ENCODE data around the gene UBE2L5.

GRCh38 chr13:30437177-30437576 lies 14.9 kb downstream of the UBE2L5 start:
- TF ChIP-seq CTCF (conservative IDR thresholded peaks at IDR 0.05; ENCODE audit: low read depth, low read length) = no peak
- TF ChIP-seq MXI1 (IDR thresholded peaks at IDR 0.05; ENCODE audit: borderline replicate concordance, low read depth, low read length) = no peak
- TF ChIP-seq RCOR1 (IDR thresholded peaks at IDR 0.05; ENCODE audit: insufficient replicate concordance, low read length) = no peak
- TF ChIP-seq POLR2A (IDR thresholded peaks at IDR 0.05; ENCODE audit: low read depth, low read length) = no peak
- TF ChIP-seq USF2 (IDR thresholded peaks at IDR 0.05; ENCODE audit: low read depth, low read length) = no peak
